HCT116 (cell line): ENCODE results near the gene TLCD3B. TPM values are rescaled to one million over a fixed set of nuclear protein-coding genes. Genes with fewer than 3 reads are reported as not detected.
A peak's percentile ranks its signal among the peaks of the same experiment; 100 is the strongest.

Source experiments
- ATAC-seq: fragments of 200-7000 bp; cut with Tn5 transposase; 2 replicates; pipeline ENCODE4 v1.9.1; 2020; ENCODE audit warnings: mild to moderate bottlenecking, moderate library complexity
- BruUV-seq: library from RNA; stranded (reverse); fragments of 400-500 nt; replicated peaks from 2 replicates; lab custom pipeline; 2021; lab: Mats Ljungman, UMichigan
- CTCF ChIA-PET: fragments of 300-600 bp; sonication (Branson Sonifier 250); formaldehyde crosslinking; loops from one replicate; lab custom pipeline; 2021; ENCODE audit warnings: antibody characterized with exemption; lab: Charles Lee
- POLR2A ChIA-PET: fragments of 300-600, 350-600 bp; sonication (Branson Sonifier 250); formaldehyde crosslinking; loops from one replicate; lab custom pipeline; 2021; ENCODE audit warnings: antibody characterized with exemption; lab: Charles Lee
- RAD21 ChIA-PET, 2 experiments: fragments of 300-600 bp; sonication (Branson Sonifier 250); formaldehyde crosslinking; loops; one replicate each; lab custom pipeline; 2023; ENCODE audit warnings: low total read pairs in 2 of 2; ENCODE audit not compliant: uncharacterized antibody in 2 of 2, unreplicated experiment in 2 of 2, low non-redundant PET in 1 of 2; lab: Charles Lee
- DNase-seq: peaks from one replicate; pipeline ENCODE4 v3.0.0-alpha.2; 2010; ENCODE audit warnings: low read depth, low spot score
- H2AFZ ChIP-seq: fragments of 200-600 bp; shearing (Covaris generic), sonication (generic); 2 replicates; pipeline ENCODE4 v1.6.1; 2017; ENCODE audit warnings: low read depth, mixed run types, mixed read lengths, antibody characterized with exemption, low read length; ENCODE audit not compliant: poor library complexity, severe bottlenecking
- H3K27ac ChIP-seq: 2 replicates; pipeline ENCODE4 v1.5.1; 2012; ENCODE audit warnings: low read depth, low read length
- H3K27me3 ChIP-seq: fragments of 200-600 bp; sonication (generic); 2 replicates; pipeline ENCODE4 v1.6.1; 2016; ENCODE audit warnings: mixed run types, low read length, mixed read lengths; ENCODE audit not compliant: insufficient read depth
- H3K36me3 ChIP-seq, 2 experiments: fragments of 200-500 bp in 1 of 2; fragments of 200-600 bp in 1 of 2; sonication (Bioruptor generic) in 1 of 2; sonication (generic) in 1 of 2; 2 replicates each; pipeline versions ENCODE4 v1.5.1 to v1.6.1; 2014 to 2016; ENCODE audit warnings: low read length in 2 of 2, inconsistent platforms in 1 of 2, mixed read lengths in 1 of 2, mixed run types in 1 of 2; ENCODE audit not compliant: insufficient read depth in 2 of 2, control insufficient read depth in 1 of 2
- H3K4me1 ChIP-seq, 2 experiments: fragments of 200-600 bp in 1 of 2; sonication (generic) in 1 of 2; 2 replicates each; pipeline versions ENCODE4 v1.5.1 to v1.6.1; 2012 to 2017; ENCODE audit warnings: low read length in 2 of 2, inconsistent platforms in 1 of 2, mild to moderate bottlenecking in 1 of 2, mixed read lengths in 1 of 2, mixed run types in 1 of 2, moderate library complexity in 1 of 2; ENCODE audit not compliant: insufficient read depth in 2 of 2, control insufficient read depth in 1 of 2
- H3K4me2 ChIP-seq: fragments of 200-600 bp; sonication (generic); 2 replicates; pipeline ENCODE4 v1.6.1; 2017; ENCODE audit warnings: mixed run types, low read length, mixed read lengths
- H3K4me3 ChIP-seq, 2 experiments: fragments of 200-600 bp in 1 of 2; sonication (generic) in 1 of 2; replicated peaks in 1 of 2; 2 replicates each; pipeline ENCODE4 v1.5.1; 2011 to 2016; ENCODE audit warnings: low read length in 2 of 2, control low read depth in 1 of 2, low read depth in 1 of 2, mild to moderate bottlenecking in 1 of 2, mixed read lengths in 1 of 2, mixed run types in 1 of 2
- H3K79me2 ChIP-seq: fragments of 200-600 bp; sonication (generic); 2 replicates; pipeline ENCODE4 v1.6.1; 2017; ENCODE audit warnings: mild to moderate bottlenecking, mixed run types, low read length, moderate library complexity, mixed read lengths; ENCODE audit not compliant: insufficient read depth
- H3K9ac ChIP-seq: fragments of 200-600 bp; sonication (generic); 2 replicates; pipeline ENCODE4 v1.6.1; 2016; ENCODE audit warnings: low read length, mixed read lengths
- H3K9me2 ChIP-seq: fragments of 200-600 bp; sonication (generic), shearing (Covaris generic); 2 replicates; pipeline ENCODE4 v1.6.1; 2017; ENCODE audit warnings: mixed run types, mild to moderate bottlenecking, moderate library complexity; ENCODE audit not compliant: insufficient read depth
- H3K9me3 ChIP-seq, 2 experiments: fragments of 200-500 bp in 1 of 2; fragments of 200-600 bp in 1 of 2; sonication (Bioruptor generic) in 1 of 2; sonication (generic) in 1 of 2; 2 replicates each; pipeline ENCODE4 v1.6.1; 2014 to 2017; ENCODE audit warnings: low read length in 2 of 2, mixed read lengths in 2 of 2, inconsistent platforms in 1 of 2, low read depth in 1 of 2, mild to moderate bottlenecking in 1 of 2, mixed run types in 1 of 2, moderate library complexity in 1 of 2; ENCODE audit not compliant: control insufficient read depth in 1 of 2, insufficient read depth in 1 of 2
- H4K20me1 ChIP-seq: fragments of 200-600 bp; sonication (generic), shearing (Covaris generic); 2 replicates; pipeline ENCODE4 v1.6.1; 2017; ENCODE audit warnings: mixed run types, mild to moderate bottlenecking, moderate library complexity; ENCODE audit not compliant: insufficient read depth
- CTCF ChIP-seq, 3 experiments: fragments of 200-600 bp in 1 of 3; sonication (generic) in 1 of 3; IDR thresholded peaks in 2 of 3; conservative IDR thresholded peaks in 1 of 3; 2 replicates each; pipeline ENCODE4 v1.5.1; 2012 to 2017; ENCODE audit warnings: low read depth in 2 of 3, low read length in 2 of 3, antibody characterized with exemption in 1 of 3, borderline replicate concordance in 1 of 3, control low read depth in 1 of 3, mild to moderate bottlenecking in 1 of 3, mixed read lengths in 1 of 3, mixed run types in 1 of 3, moderate library complexity in 1 of 3; ENCODE audit not compliant: insufficient read depth in 1 of 3
- EGR1 ChIP-seq: IDR thresholded peaks from 2 replicates; pipeline ENCODE4 v1.6.1; 2012; ENCODE audit warnings: low read depth
- ELF1 ChIP-seq: IDR thresholded peaks from 2 replicates; pipeline ENCODE4 v1.6.1; 2012; ENCODE audit warnings: low read depth, borderline replicate concordance
- EZH2 ChIP-seq: fragments of 200-600 bp; sonication (generic); IDR thresholded peaks from 2 replicates; pipeline ENCODE4 v1.6.1; 2017; ENCODE audit warnings: antibody characterized with exemption, mixed run types
- JUND ChIP-seq: IDR thresholded peaks from 2 replicates; pipeline ENCODE4 v1.6.1; 2012
- POLR2AphosphoS5 ChIP-seq: IDR thresholded peaks from 2 replicates; pipeline ENCODE4 v1.6.1; 2011; ENCODE audit warnings: mild to moderate bottlenecking, low read depth, low read length, moderate library complexity
- RAD21 ChIP-seq: IDR thresholded peaks from 2 replicates; pipeline ENCODE4 v1.6.1; 2012; ENCODE audit warnings: low read depth, mild to moderate bottlenecking
- REST ChIP-seq: IDR thresholded peaks from 2 replicates; pipeline ENCODE4 v1.6.1; 2012; ENCODE audit warnings: low read depth
- SIN3A ChIP-seq: IDR thresholded peaks from 2 replicates; pipeline ENCODE4 v1.6.1; 2012; ENCODE audit warnings: low read depth
- TCF7L2 ChIP-seq: IDR thresholded peaks from 2 replicates; pipeline ENCODE4 v1.7.0; 2011; ENCODE audit warnings: borderline replicate concordance, inconsistent platforms; ENCODE audit not compliant: insufficient read depth, insufficient read length; ENCODE audit errors: extremely low read depth
- YY1 ChIP-seq: IDR thresholded peaks from 2 replicates; pipeline ENCODE4 v1.6.1; 2011; ENCODE audit warnings: low read length, low read depth, moderate library complexity, mild to moderate bottlenecking; ENCODE audit not compliant: insufficient replicate concordance; ENCODE audit errors: extremely low read depth
- intact Hi-C: fragments of 100-400 bp; cut with micrococcal nuclease; formaldehyde crosslinking; loops from 2 replicates; pipeline ENCODE4 v1.10.0; 2022
- total RNA-seq: library from RNA; stranded (reverse); gene quantifications from one replicate; pipeline ENCODE4 v1.2.1, GENCODE V29; 2021; ENCODE audit not compliant: unreplicated experiment
- TF ChIP-seq, protein P1 (sequence below): IDR thresholded peaks from 2 replicates; pipeline ENCODE4 v1.6.1; 2012
- TF ChIP-seq, protein P2 (sequence below): IDR thresholded peaks from 2 replicates; pipeline ENCODE4 v1.6.1; 2012

TLCD3B gene
- total RNA-seq, 1 experiment from 2014 or later: 1.0 TPM

- no peak overlapping the region for H3K9ac ChIP-seq
- peaks cover 0 to 4% of the 10 kb centered on the region in 2 experiments; a peak in 2 of 4 replicates for H3K36me3 ChIP-seq
- no peaks in the 10 kb centered on the region for H4K20me1 ChIP-seq
- H3K9me3 ChIP-seq: no peaks in the 10 kb centered on the region
- no peaks in the 10 kb centered on the region for H3K4me1 ChIP-seq
- no peak overlapping the region for H2AFZ ChIP-seq
- ChIA-PET RAD21 (no interaction called here), CTCF (interaction anchor here (0.6 to 1.8 kb wide), 3 partner anchors 158 to 314 kb away, joined by 4 to 6 read pairs (median 4); no protein-coding TSS in a partner anchor), POLR2A (no interaction called here)
- ATAC-seq: peak; percentile 67
- H3K27me3 ChIP-seq: no peaks in the 10 kb centered on the region
- no peak overlapping the region for H3K27ac ChIP-seq
- no peaks in the 10 kb centered on the region for H3K9me2 ChIP-seq
- no peak for DNase-seq
- H3K4me2 ChIP-seq: no peak overlapping the region
- TF ChIP-seq EGR1: no peak
- peak; percentile 20; the same call in 1 of the 2 replicates for TF ChIP-seq POLR2AphosphoS5
- TF ChIP-seq YY1: peak; percentile 41
- no peak for TF ChIP-seq SIN3A
- no peak for TF ChIP-seq EZH2
- TF ChIP-seq REST: no peak
- TF ChIP-seq CTCF (IDR thresholded peaks at IDR 0.05 in 2 of 3, conservative IDR thresholded peaks at IDR 0.05 in 1 of 3; ENCODE audit: borderline replicate concordance in 1 of 3, insufficient read depth in 1 of 3, low read depth in 2 of 3, low read length in 2 of 3): peak; percentile 66 to 81 (median 81)
- TF ChIP-seq, protein P1, sequence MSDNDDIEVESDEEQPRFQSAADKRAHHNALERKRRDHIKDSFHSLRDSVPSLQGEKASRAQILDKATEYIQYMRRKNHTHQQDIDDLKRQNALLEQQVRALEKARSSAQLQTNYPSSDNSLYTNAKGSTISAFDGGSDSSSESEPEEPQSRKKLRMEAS: no peak
- TF ChIP-seq, protein P2, sequence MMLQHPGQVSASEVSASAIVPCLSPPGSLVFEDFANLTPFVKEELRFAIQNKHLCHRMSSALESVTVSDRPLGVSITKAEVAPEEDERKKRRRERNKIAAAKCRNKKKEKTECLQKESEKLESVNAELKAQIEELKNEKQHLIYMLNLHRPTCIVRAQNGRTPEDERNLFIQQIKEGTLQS: no peak
- peak; percentile 73 for TF ChIP-seq RAD21
- no peak for TF ChIP-seq TCF7L2
- TF ChIP-seq ELF1: no peak
- TF ChIP-seq JUND: no peak
- intact Hi-C loops: no loop called here
- H3K79me2 ChIP-seq: no peaks in the 10 kb centered on the region
- no peak overlapping the region for H3K4me3 ChIP-seq
- no TSS peak for BruUV-seq
Observed at GRCh38 chr16:30005341-30006094, 25.6 kb downstream of the TLCD3B start.
